Neural cell (in vitro differentiated cells): Measurements from ENCODE around the gene PKHD1. TPM values are rescaled to one million over a fixed set of nuclear protein-coding genes. Genes with fewer than 3 reads are reported as not detected.

Experiments
- H2AFZ ChIP-seq: fragments of 200-600, 300-800 bp; sonication (generic), shearing (Covaris generic); 2 replicates; pipeline ENCODE4 v1.6.0; 2014; ENCODE audit warnings: low read depth, mild to moderate bottlenecking, antibody characterized with exemption, low read length, moderate library complexity
- H3F3A ChIP-seq: fragments of 200-600 bp; shearing (Covaris generic); 2 replicates; pipeline ENCODE4 v1.6.1; 2016; ENCODE audit warnings: mild to moderate bottlenecking, moderate library complexity, mixed read lengths, antibody characterized with exemption, low read length; ENCODE audit not compliant: insufficient read depth, poor library complexity, severe bottlenecking
- H3K27ac ChIP-seq: fragments of 200-600, 300-800 bp; sonication (generic), shearing (Covaris generic); 2 replicates; pipeline ENCODE4 v1.5.1; 2014; ENCODE audit warnings: mild to moderate bottlenecking, low read length, moderate library complexity
- H3K27me3 ChIP-seq: fragments of 300-800, 200-600 bp; sonication (generic), shearing (Covaris generic); 2 replicates; pipeline ENCODE4 v1.6.0; 2014; ENCODE audit warnings: mild to moderate bottlenecking, low read depth, low read length, moderate library complexity; ENCODE audit not compliant: insufficient read depth
- H3K36me3 ChIP-seq: fragments of 300-800, 200-600 bp; sonication (generic), shearing (Covaris generic); 2 replicates; pipeline ENCODE4 v1.5.1; 2014; ENCODE audit warnings: mild to moderate bottlenecking, antibody characterized with exemption, low read length, moderate library complexity; ENCODE audit not compliant: insufficient read depth
- H3K4me2 ChIP-seq: fragments of 300-800, 200-600 bp; sonication (generic), shearing (Covaris generic); 2 replicates; pipeline ENCODE4 v1.6.0; 2014; ENCODE audit warnings: mild to moderate bottlenecking, low read length
- H3K4me3 ChIP-seq: fragments of 300-800, 200-600 bp; sonication (generic), shearing (Covaris generic); 2 replicates; pipeline ENCODE4 v1.5.1; 2014; ENCODE audit warnings: mild to moderate bottlenecking, low read length, moderate library complexity
- H3K79me2 ChIP-seq: fragments of 200-600 bp; shearing (Covaris generic); replicated peaks from 2 replicates; pipeline ENCODE4 v1.6.0; 2014; ENCODE audit warnings: mild to moderate bottlenecking, low read length, moderate library complexity; ENCODE audit not compliant: insufficient read depth
- H3K9ac ChIP-seq: fragments of 300-800, 200-600 bp; sonication (generic), shearing (Covaris generic); 2 replicates; pipeline ENCODE4 v1.6.1; 2016; ENCODE audit warnings: mild to moderate bottlenecking, low read length, mixed read lengths
- H3K9me2 ChIP-seq: fragments of 200-600 bp; shearing (Covaris generic); 2 replicates; pipeline ENCODE4 v1.6.1; 2016; ENCODE audit warnings: mild to moderate bottlenecking, low read length, mixed read lengths; ENCODE audit not compliant: insufficient read depth
- H3K9me3 ChIP-seq: fragments of 200-600, 300-800 bp; sonication (generic), shearing (Covaris generic); 2 replicates; pipeline ENCODE4 v1.6.1; 2016; ENCODE audit warnings: mild to moderate bottlenecking, mixed run types, low read length, moderate library complexity, mixed read lengths
- H4K20me1 ChIP-seq: fragments of 200-600 bp; shearing (Covaris generic); 2 replicates; pipeline ENCODE4 v1.6.1; 2016; ENCODE audit warnings: mild to moderate bottlenecking, mixed run types; ENCODE audit not compliant: insufficient read depth
- EP300 ChIP-seq: fragments of 450-650 bp; conservative IDR thresholded peaks from 2 replicates; pipeline ENCODE4 v1.6.1; 2014; ENCODE audit warnings: antibody characterized with exemption, mild to moderate bottlenecking, moderate library complexity; ENCODE audit not compliant: poor library complexity, severe bottlenecking
- EZH2 ChIP-seq: fragments of 200-600, 300-800 bp; shearing (Covaris generic), sonication (generic); IDR thresholded peaks from 2 replicates; pipeline ENCODE4 v1.6.1; 2014; ENCODE audit warnings: antibody characterized with exemption, low read length, borderline replicate concordance, mild to moderate bottlenecking; ENCODE audit not compliant: insufficient read depth, poor library complexity, severe bottlenecking
- MXI1 ChIP-seq: fragments of 450-650 bp; conservative IDR thresholded peaks from 2 replicates; pipeline ENCODE4 v1.6.1; 2014; ENCODE audit warnings: antibody characterized with exemption, mild to moderate bottlenecking; ENCODE audit not compliant: poor library complexity, severe bottlenecking
- POLR2AphosphoS5 ChIP-seq: IDR thresholded peaks from 2 replicates; pipeline ENCODE4 v1.6.1; 2012
- RAD21 ChIP-seq: fragments of 450-650 bp; conservative IDR thresholded peaks from 2 replicates; pipeline ENCODE4 v1.6.1; 2014; ENCODE audit warnings: antibody characterized with exemption, mild to moderate bottlenecking, moderate library complexity
- SMC3 ChIP-seq: fragments of 450-650 bp; conservative IDR thresholded peaks from 2 replicates; pipeline ENCODE4 v1.6.1; 2014; ENCODE audit warnings: antibody characterized with exemption, mild to moderate bottlenecking, moderate library complexity; ENCODE audit not compliant: poor library complexity
- TAF1 ChIP-seq: IDR thresholded peaks from 2 replicates; pipeline ENCODE4 v1.6.1; 2012; ENCODE audit warnings: low read depth
- polyA plus RNA-seq: library from polyadenylated mRNA; depleted of rRNA; stranded (reverse); fragments of >200 nt; gene quantifications from 2 replicates; pipeline ENCODE4 v1.2.3, GENCODE V29; 2014
- TF ChIP-seq, protein P1 (sequence below): IDR thresholded peaks from 2 replicates; pipeline ENCODE4 v1.6.1; 2012; ENCODE audit warnings: borderline replicate concordance
- TF ChIP-seq, protein P2 (sequence below): fragments of 450-650 bp; IDR thresholded peaks from 2 replicates; pipeline ENCODE4 v1.5.1; 2014; ENCODE audit warnings: antibody characterized with exemption, mild to moderate bottlenecking, moderate library complexity; ENCODE audit not compliant: poor library complexity, severe bottlenecking

Gene PKHD1
- polyA plus RNA-seq, 1 donor from 2014 or later: not detected

DNA sequence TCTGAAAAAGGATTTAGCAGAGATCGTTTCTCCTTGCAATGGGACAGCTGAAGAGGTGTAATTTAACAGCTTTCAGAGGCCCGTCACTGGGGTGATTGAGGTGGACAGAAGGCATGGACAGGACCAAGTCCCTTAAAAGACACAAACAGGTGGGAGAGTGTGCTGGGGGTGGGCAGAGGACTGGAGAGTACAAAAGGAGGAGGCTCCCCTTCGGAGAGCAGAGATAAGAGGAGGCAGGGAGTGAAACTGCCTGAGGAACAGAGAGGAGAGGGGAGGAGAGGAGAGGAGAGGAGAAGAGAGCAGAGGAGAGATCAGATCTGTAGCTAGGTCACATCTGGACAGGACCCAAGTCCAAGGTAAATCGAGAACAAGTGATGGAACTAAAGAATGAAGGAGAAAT, 48.6 kb upstream of the PKHD1 start:
- Histone ChIP-seq H3K9me3 (no peaks in the 10 kb centered on the region), H2AFZ (no peak overlapping the region), H3K27ac (no peak overlapping the region), H3K79me2 (no peaks in the 10 kb centered on the region), H3K9me2 (no peaks in the 10 kb centered on the region), H3K4me3 (no peak overlapping the region), H4K20me1 (no peaks in the 10 kb centered on the region), H3K9ac (no peak overlapping the region), H3K4me2 (no peak overlapping the region), H3K27me3 (no peaks in the 10 kb centered on the region), H3F3A (no peaks in the 10 kb centered on the region), H3K36me3 (no peaks in the 10 kb centered on the region)
- TF ChIP-seq, protein P1, sequence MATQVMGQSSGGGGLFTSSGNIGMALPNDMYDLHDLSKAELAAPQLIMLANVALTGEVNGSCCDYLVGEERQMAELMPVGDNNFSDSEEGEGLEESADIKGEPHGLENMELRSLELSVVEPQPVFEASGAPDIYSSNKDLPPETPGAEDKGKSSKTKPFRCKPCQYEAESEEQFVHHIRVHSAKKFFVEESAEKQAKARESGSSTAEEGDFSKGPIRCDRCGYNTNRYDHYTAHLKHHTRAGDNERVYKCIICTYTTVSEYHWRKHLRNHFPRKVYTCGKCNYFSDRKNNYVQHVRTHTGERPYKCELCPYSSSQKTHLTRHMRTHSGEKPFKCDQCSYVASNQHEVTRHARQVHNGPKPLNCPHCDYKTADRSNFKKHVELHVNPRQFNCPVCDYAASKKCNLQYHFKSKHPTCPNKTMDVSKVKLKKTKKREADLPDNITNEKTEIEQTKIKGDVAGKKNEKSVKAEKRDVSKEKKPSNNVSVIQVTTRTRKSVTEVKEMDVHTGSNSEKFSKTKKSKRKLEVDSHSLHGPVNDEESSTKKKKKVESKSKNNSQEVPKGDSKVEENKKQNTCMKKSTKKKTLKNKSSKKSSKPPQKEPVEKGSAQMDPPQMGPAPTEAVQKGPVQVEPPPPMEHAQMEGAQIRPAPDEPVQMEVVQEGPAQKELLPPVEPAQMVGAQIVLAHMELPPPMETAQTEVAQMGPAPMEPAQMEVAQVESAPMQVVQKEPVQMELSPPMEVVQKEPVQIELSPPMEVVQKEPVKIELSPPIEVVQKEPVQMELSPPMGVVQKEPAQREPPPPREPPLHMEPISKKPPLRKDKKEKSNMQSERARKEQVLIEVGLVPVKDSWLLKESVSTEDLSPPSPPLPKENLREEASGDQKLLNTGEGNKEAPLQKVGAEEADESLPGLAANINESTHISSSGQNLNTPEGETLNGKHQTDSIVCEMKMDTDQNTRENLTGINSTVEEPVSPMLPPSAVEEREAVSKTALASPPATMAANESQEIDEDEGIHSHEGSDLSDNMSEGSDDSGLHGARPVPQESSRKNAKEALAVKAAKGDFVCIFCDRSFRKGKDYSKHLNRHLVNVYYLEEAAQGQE: no peak
- TF ChIP-seq RAD21: no peak
- TF ChIP-seq SMC3: no peak
- no peak for TF ChIP-seq TAF1
- TF ChIP-seq POLR2AphosphoS5: no peak
- TF ChIP-seq EP300: no peak
- no peak for TF ChIP-seq EZH2
- no peak for TF ChIP-seq MXI1
- TF ChIP-seq, protein P2, sequence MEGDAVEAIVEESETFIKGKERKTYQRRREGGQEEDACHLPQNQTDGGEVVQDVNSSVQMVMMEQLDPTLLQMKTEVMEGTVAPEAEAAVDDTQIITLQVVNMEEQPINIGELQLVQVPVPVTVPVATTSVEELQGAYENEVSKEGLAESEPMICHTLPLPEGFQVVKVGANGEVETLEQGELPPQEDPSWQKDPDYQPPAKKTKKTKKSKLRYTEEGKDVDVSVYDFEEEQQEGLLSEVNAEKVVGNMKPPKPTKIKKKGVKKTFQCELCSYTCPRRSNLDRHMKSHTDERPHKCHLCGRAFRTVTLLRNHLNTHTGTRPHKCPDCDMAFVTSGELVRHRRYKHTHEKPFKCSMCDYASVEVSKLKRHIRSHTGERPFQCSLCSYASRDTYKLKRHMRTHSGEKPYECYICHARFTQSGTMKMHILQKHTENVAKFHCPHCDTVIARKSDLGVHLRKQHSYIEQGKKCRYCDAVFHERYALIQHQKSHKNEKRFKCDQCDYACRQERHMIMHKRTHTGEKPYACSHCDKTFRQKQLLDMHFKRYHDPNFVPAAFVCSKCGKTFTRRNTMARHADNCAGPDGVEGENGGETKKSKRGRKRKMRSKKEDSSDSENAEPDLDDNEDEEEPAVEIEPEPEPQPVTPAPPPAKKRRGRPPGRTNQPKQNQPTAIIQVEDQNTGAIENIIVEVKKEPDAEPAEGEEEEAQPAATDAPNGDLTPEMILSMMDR: no peak

DNA sequence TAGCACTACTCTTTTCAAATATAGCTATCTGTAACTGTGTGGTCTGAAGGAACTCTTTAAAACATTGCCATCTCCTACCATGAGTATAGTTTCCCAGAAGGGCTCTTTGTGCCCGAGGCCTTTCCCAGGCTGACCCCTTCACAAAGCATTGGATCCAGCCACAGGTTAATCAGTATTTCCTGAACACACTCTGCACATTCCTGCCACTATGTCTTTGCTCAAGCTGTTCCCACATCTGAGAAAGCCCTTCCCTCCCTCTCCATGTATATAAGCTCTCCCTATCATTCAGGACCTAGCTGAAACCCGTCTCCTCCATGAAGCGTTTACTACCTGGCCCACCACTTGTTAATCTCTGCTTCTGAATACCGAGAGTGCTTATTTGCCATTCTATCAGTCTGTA, 47.8 kb upstream of the PKHD1 start:
- H3K27me3 ChIP-seq: no peaks in the 10 kb centered on the region
- TF ChIP-seq POLR2AphosphoS5 (no peak), EP300 (no peak), SMC3 (no peak), MXI1 (no peak), TAF1 (no peak), EZH2 (no peak)
- TF ChIP-seq, protein P1: no peak
- TF ChIP-seq, protein P2: no peak
- no peaks in the 10 kb centered on the region for H3F3A ChIP-seq
- no peaks in the 10 kb centered on the region for H3K9me3 ChIP-seq
- H2AFZ ChIP-seq: no peak overlapping the region
- H4K20me1 ChIP-seq: no peaks in the 10 kb centered on the region
- H3K9me2 ChIP-seq: no peaks in the 10 kb centered on the region
- no peaks in the 10 kb centered on the region for H3K36me3 ChIP-seq
- H3K9ac ChIP-seq: no peak overlapping the region
- no peaks in the 10 kb centered on the region for H3K79me2 ChIP-seq
- H3K27ac ChIP-seq: no peak overlapping the region
- H3K4me3 ChIP-seq: no peak overlapping the region
- H3K4me2 ChIP-seq: no peak overlapping the region
